ENCODE results near the gene CYLD. TPM values are rescaled to one million over a fixed set of nuclear protein-coding genes. Genes with fewer than 3 reads are reported as not detected.

CYLD gene
- total RNA-seq, 1 donor from 2014 or later: 10.3 TPM

DNA sequence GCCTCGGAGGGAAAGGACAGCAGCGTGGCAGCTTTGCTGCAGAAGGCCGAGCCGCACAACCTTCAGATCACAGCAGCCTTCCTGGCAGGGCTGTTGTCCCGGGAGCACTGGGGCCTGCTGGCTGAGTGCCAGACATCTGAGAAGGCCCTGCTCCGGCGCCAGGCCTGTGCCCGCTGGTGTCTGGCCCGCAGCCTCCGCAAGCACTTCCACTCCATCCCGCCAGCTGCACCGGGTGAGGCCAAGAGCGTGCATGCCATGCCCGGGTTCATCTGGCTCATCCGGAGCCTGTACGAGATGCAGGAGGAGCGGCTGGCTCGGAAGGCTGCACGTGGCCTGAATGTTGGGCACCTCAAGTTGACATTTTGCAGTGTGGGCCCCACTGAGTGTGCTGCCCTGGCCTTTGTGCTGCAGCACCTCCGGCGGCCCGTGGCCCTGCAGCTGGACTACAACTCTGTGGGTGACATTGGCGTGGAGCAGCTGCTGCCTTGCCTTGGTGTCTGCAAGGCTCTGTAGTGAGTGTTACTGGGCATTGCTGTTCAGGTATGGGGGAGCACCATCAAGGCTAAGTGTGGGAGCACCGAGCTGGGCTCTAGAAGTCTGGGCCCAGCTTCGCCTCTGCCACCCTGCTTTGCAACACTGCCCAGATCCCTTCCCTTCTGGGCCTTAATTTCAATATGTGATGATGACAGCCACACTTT is 29.9 kb upstream of the CYLD start:
- H3K4me3 ChIP-seq (ENCODE audit: low read depth, low read length): no peak overlapping the region
- DNase-seq (ENCODE audit: low read depth): no peak
- no peak for TF ChIP-seq CTCF (conservative IDR thresholded peaks at IDR 0.05; ENCODE audit: low read depth, low read length)

DNA sequence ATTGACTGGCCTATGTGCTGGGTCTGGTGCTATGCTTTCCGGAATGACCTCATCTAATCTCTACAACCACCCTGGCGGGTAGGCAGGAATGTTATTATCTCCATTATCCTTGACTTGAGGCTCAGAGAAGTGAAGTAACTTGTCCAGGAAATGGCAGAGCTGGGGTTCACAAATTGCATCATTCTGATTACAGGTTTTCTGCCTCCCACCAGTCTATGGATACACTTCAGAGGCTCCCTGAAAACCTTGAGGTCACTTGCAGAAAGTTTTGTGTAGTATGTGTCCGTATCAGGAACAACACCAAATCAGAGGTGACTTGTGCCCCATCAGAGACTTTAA is 29.4 kb upstream of the CYLD start:
- DNase-seq (ENCODE audit: low read depth): no peak
- TF ChIP-seq CTCF (conservative IDR thresholded peaks at IDR 0.05; ENCODE audit: low read depth, low read length): no peak
- H3K4me3 ChIP-seq (ENCODE audit: low read depth, low read length): no peak overlapping the region

DNA sequence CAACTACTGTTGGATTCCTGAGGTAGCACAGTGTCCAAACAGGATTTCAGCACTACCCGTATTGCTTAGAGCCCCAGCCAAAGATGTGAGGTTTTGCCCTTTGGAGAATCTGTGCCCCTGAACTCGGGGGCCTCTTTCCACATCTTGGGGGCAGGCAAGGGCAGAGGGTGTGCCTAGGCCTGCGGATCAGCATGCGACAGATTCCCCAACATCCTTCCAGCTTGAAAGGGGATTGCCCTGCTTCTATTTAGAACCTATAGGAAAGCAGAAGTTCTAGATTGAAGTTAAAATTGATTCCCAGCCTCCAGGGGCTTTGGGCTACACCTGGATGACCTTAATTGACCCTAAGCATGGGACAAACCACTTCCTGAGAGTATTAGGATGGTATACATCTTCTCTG is 28.9 kb upstream of the CYLD start:
- no peak for TF ChIP-seq CTCF (conservative IDR thresholded peaks at IDR 0.05; ENCODE audit: low read depth, low read length)
- no peak overlapping the region for H3K4me3 ChIP-seq (ENCODE audit: low read depth, low read length)
- DNase-seq (ENCODE audit: low read depth): no peak

DNA sequence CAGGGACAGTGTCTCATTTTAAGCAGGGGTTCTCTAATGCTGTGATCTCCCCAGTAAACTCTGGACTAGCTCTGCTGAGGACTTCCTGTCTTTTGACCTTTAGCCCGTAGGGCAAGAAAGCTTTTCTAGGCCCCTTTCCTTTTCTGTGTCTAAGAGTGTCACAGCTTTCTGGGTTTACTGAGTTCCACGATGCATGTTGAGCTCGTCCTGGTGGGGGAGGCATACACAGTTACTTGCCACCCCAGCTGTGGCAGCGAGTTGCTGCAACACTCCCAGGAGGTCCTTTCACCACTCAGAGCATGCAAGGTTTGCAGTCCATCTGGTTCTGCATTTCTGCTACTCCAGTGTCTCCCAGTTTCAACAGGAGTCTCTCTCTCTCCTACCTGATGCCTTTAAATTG is 24.8 kb upstream of the CYLD start:
- no peak for DNase-seq (ENCODE audit: low read depth)

GRCh38 chr16:50717494-50717893 is 24.4 kb upstream of the CYLD start:
- TF ChIP-seq CTCF (conservative IDR thresholded peaks at IDR 0.05; ENCODE audit: low read depth, low read length): no peak
- no peak overlapping the region for H3K4me3 ChIP-seq (ENCODE audit: low read depth, low read length)
- DNase-seq (ENCODE audit: low read depth): no peak

More for the DNA sequence above, 24.8 kb upstream of the CYLD start:
- TF ChIP-seq CTCF (conservative IDR thresholded peaks at IDR 0.05; ENCODE audit: low read depth, low read length): no peak
- H3K4me3 ChIP-seq (ENCODE audit: low read depth, low read length): no peak overlapping the region

GRCh38 chr16:50718061-50718760 is 23.7 kb upstream of the CYLD start:
- TF ChIP-seq CTCF (conservative IDR thresholded peaks at IDR 0.05; ENCODE audit: low read depth, low read length): no peak
- H3K4me3 ChIP-seq (ENCODE audit: low read depth, low read length): no peak overlapping the region

More at GRCh38 chr16:50718061-50718760, 23.7 kb upstream of the CYLD start:
- DNase-seq (ENCODE audit: low read depth): no peak

Measured in epithelial cell of proximal tubule (primary cell).